ENCODE results near the gene ZBTB46. TPM values are rescaled to one million over a fixed set of nuclear protein-coding genes. Genes with fewer than 3 reads are reported as not detected.
"Not testable (repeated sequence)": the region's sequence is repeated elsewhere in the genome, so short reads cannot be mapped to it uniquely, and the experiment has no call there.

Gene ZBTB46
- total RNA-seq, 1 donor from 2014 or later, result 52.2 TPM

DNA sequence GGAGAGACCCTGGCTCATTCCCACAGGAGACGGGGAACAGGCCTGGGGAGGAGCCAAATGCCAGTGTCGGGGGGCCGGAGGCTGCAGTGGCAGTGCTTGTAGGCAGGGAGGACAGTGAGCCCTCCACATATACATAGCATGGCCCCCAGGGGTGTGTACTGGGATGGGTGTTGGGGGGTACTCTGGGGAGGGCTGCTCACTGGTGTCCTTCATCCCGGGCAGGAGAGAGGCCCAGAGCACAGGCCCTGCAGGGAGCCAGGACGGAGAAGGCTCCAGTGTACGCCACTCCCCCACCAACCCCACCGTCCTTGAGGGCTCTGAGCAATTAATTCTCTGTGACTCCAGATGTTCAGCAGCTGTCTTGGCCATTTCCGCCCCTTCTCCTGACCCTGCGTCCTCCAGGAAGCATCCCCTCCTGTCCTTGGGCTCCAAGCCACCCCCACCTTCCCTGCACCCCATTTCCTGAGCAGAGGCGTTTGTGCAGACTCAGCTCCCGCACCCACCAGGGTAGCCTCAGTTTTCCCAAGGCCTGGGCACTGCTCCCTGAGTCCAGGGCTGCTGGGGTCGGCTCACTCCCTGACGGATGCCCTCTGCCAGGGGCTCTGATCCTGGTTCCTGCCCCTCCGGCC lies 26.8 kb upstream of the ZBTB46 start:
- Histone ChIP-seq H3K4me1 (ENCODE audit: control insufficient read depth in 3 of 3, insufficient read depth in 3 of 3, low read length in 3 of 3) (peaks cover 34 to 49% (median 44%) of the 10 kb centered on the region in 3 donors), H3K36me3 (ENCODE audit: control insufficient read depth in 3 of 3, insufficient read depth in 3 of 3, low read length in 3 of 3) (peaks cover 6 to 12% (median 8%) of the 10 kb centered on the region in 3 donors), H3K4me3 (ENCODE audit: low read length in 3 of 3) (peak overlapping the region in 1 of 3 donors; percentile 23), H3K27me3 (ENCODE audit: control insufficient read depth in 3 of 3, insufficient read depth in 3 of 3, low read length in 3 of 3) (peaks cover 19 to 39% (median 20%) of the 10 kb centered on the region in 3 donors), H3K9me3 (ENCODE audit: control insufficient read depth in 3 of 3, low read length in 3 of 3) (no peaks in the 10 kb centered on the region), H3K9ac (ENCODE audit: low read depth in 1 of 3, low read length in 3 of 3) (peak overlapping the region in 1 of 3 donors; percentile 8), H3K27ac (ENCODE audit: low read depth, low read length) (peak overlapping the region; percentile 47)

DNA sequence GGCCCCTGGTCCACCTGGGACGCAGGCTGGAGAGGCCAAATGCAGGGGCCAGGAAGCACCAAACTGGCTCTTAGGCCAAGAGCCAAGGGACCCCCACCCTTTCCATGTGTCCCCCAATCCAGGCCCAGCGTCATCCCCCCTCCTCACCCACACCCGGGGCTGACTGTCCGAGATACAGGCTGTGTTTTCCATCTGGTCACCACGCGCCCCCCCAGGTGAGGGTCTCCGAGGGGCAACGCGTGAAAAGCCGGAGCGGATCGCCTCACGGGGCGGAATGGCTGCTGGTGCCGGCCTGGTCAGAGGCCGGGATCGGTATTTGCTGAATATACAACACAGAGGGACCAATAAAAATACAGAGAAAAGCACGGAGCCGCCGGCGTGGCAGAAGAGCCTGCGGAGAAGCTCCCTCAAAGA lies 25.0 kb upstream of the ZBTB46 start:
- no peak overlapping the region for H3K4me3 ChIP-seq (ENCODE audit: low read length in 3 of 3)
- peaks cover 34 to 48% (median 44%) of the 10 kb centered on the region in 3 donors for H3K4me1 ChIP-seq (ENCODE audit: control insufficient read depth in 3 of 3, insufficient read depth in 3 of 3, low read length in 3 of 3)
- no peak overlapping the region for H3K27ac ChIP-seq (ENCODE audit: low read depth, low read length)
- H3K27me3 ChIP-seq (ENCODE audit: control insufficient read depth in 3 of 3, insufficient read depth in 3 of 3, low read length in 3 of 3), result peaks cover 19 to 39% (median 20%) of the 10 kb centered on the region in 3 donors
- peaks cover 0 to 1% (median 0%) of the 10 kb centered on the region in 3 donors for H3K36me3 ChIP-seq (ENCODE audit: control insufficient read depth in 3 of 3, insufficient read depth in 3 of 3, low read length in 3 of 3)
- peak overlapping the region in 1 of 3 donors; percentile 33 for H3K9ac ChIP-seq (ENCODE audit: low read depth in 1 of 3, low read length in 3 of 3)
- H3K9me3 ChIP-seq (ENCODE audit: control insufficient read depth in 3 of 3, low read length in 3 of 3), result no peaks in the 10 kb centered on the region

- Histone ChIP-seq H3K36me3 (ENCODE audit: control insufficient read depth in 3 of 3, insufficient read depth in 3 of 3, low read length in 3 of 3) (no peaks in the 10 kb centered on the region), H3K4me3 (ENCODE audit: low read length in 3 of 3) (peak overlapping the region in 1 of 3 donors; percentile 35), H3K4me1 (ENCODE audit: control insufficient read depth in 3 of 3, insufficient read depth in 3 of 3, low read length in 3 of 3) (peaks cover 34 to 48% (median 44%) of the 10 kb centered on the region in 3 donors), H3K9ac (ENCODE audit: low read depth in 1 of 3, low read length in 3 of 3) (peak overlapping the region in 2 of 3 donors; percentile 4 to 57), H3K9me3 (ENCODE audit: control insufficient read depth in 3 of 3, low read length in 3 of 3) (no peaks in the 10 kb centered on the region), H3K27me3 (ENCODE audit: control insufficient read depth in 3 of 3, insufficient read depth in 3 of 3, low read length in 3 of 3) (peaks cover 19 to 39% (median 20%) of the 10 kb centered on the region in 3 donors), H3K27ac (ENCODE audit: low read depth, low read length) (no peak overlapping the region)
Measured at GRCh38 chr20:63855363-63856097, 24.5 kb upstream of the ZBTB46 start.

GRCh38 chr20:63854766-63855362 lies 23.8 kb upstream of the ZBTB46 start:
- peaks cover 34 to 48% (median 44%) of the 10 kb centered on the region in 3 donors for H3K4me1 ChIP-seq (ENCODE audit: control insufficient read depth in 3 of 3, insufficient read depth in 3 of 3, low read length in 3 of 3)
- peaks cover 19 to 39% (median 20%) of the 10 kb centered on the region in 3 donors for H3K27me3 ChIP-seq (ENCODE audit: control insufficient read depth in 3 of 3, insufficient read depth in 3 of 3, low read length in 3 of 3)
- H3K4me3 ChIP-seq (ENCODE audit: low read length in 3 of 3), result peak overlapping the region in 2 of 3 donors; percentile 5 to 35
- peak overlapping the region; percentile 4 to 64 (median 23) for H3K9ac ChIP-seq (ENCODE audit: low read depth in 1 of 3, low read length in 3 of 3)
- no peaks in the 10 kb centered on the region for H3K9me3 ChIP-seq (ENCODE audit: control insufficient read depth in 3 of 3, low read length in 3 of 3)
- peak overlapping the region; percentile 58 for H3K27ac ChIP-seq (ENCODE audit: low read depth, low read length)
- no peaks in the 10 kb centered on the region for H3K36me3 ChIP-seq (ENCODE audit: control insufficient read depth in 3 of 3, insufficient read depth in 3 of 3, low read length in 3 of 3)

DNA sequence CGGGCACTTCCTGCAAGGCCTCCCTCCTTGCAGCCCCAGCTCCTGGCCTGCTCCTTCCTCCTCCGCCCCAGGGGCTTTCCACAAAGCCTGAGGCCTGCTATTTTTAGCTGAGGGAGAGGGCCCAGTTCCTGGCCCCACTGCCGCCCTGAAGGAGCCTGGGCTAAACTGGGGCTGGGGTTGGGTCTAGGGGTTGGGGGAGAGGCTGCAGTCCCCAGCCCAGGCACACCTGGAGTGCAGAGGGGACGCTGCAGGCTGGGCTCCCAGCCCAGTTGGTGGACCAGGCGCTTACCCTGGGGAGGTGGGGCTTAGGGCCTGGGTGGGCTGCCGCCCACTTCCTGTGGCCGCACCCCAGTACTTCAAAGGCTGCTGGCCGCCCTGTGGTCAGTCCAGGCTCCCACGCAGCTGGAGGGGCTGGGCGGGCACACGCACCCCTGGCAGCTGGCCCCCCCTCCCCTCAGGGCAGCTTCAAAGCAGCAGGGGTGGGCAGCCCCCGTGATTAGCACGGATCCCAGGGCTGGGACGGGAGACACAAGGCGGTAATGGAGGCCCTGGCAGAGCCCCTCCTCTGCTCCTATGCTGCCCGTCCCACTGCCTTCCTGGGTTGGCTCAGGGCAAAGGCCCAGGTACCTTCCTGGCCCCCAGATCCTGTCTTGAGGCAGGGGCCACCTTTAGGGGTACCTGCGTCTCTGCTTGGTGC lies 23.2 kb upstream of the ZBTB46 start:
- no peaks in the 10 kb centered on the region for H3K9me3 ChIP-seq (ENCODE audit: control insufficient read depth in 3 of 3, low read length in 3 of 3)
- H3K4me3 ChIP-seq (ENCODE audit: low read length in 3 of 3), result peak overlapping the region in 2 of 3 donors; percentile 5 to 22
- H3K9ac ChIP-seq (ENCODE audit: low read depth in 1 of 3, low read length in 3 of 3), result peak overlapping the region in 2 of 3 donors; percentile 23 to 64
- peaks cover 30 to 45% (median 40%) of the 10 kb centered on the region in 3 donors for H3K4me1 ChIP-seq (ENCODE audit: control insufficient read depth in 3 of 3, insufficient read depth in 3 of 3, low read length in 3 of 3)
- no peaks in the 10 kb centered on the region for H3K36me3 ChIP-seq (ENCODE audit: control insufficient read depth in 3 of 3, insufficient read depth in 3 of 3, low read length in 3 of 3)
- H3K27ac ChIP-seq (ENCODE audit: low read depth, low read length), result peak overlapping the region; percentile 58
- peaks cover 19 to 39% (median 20%) of the 10 kb centered on the region in 3 donors for H3K27me3 ChIP-seq (ENCODE audit: control insufficient read depth in 3 of 3, insufficient read depth in 3 of 3, low read length in 3 of 3)

GRCh38 chr20:63853733-63854068 lies 22.6 kb upstream of the ZBTB46 start:
- peak overlapping the region in 1 of 3 donors; percentile 22 for H3K4me3 ChIP-seq (ENCODE audit: low read length in 3 of 3)
- H3K4me1 ChIP-seq (ENCODE audit: control insufficient read depth in 3 of 3, insufficient read depth in 3 of 3, low read length in 3 of 3), result peaks cover 27 to 42% (median 35%) of the 10 kb centered on the region in 3 donors
- H3K27ac ChIP-seq (ENCODE audit: low read depth, low read length), result peak overlapping the region; percentile 58

GRCh38 chr20:63851548-63851943 lies 20.5 kb upstream of the ZBTB46 start:
- H3K9ac ChIP-seq (ENCODE audit: low read depth in 1 of 3, low read length in 3 of 3); H3K9me3 ChIP-seq (ENCODE audit: control insufficient read depth in 3 of 3, low read length in 3 of 3); H3K36me3 ChIP-seq (ENCODE audit: control insufficient read depth in 3 of 3, insufficient read depth in 3 of 3, low read length in 3 of 3); H3K4me3 ChIP-seq (ENCODE audit: low read length in 3 of 3); H3K27ac ChIP-seq (ENCODE audit: low read depth, low read length): not testable (repeated sequence)
- peaks cover 13 to 28% (median 17%) of the 10 kb centered on the region in 3 donors for H3K27me3 ChIP-seq (ENCODE audit: control insufficient read depth in 3 of 3, insufficient read depth in 3 of 3, low read length in 3 of 3)
- H3K4me1 ChIP-seq (ENCODE audit: control insufficient read depth in 3 of 3, insufficient read depth in 3 of 3, low read length in 3 of 3), result peaks cover 23 to 49% (median 39%) of the 10 kb centered on the region in 3 donors

More at GRCh38 chr20:63853733-63854068, 22.6 kb upstream of the ZBTB46 start:
- not testable (repeated sequence) for H3K36me3 ChIP-seq (ENCODE audit: control insufficient read depth in 3 of 3, insufficient read depth in 3 of 3, low read length in 3 of 3); H3K9me3 ChIP-seq (ENCODE audit: control insufficient read depth in 3 of 3, low read length in 3 of 3)
- H3K27me3 ChIP-seq (ENCODE audit: control insufficient read depth in 3 of 3, insufficient read depth in 3 of 3, low read length in 3 of 3), result peaks cover 19 to 39% (median 20%) of the 10 kb centered on the region in 3 donors
- peak overlapping the region in 1 of 3 donors; percentile 33 for H3K9ac ChIP-seq (ENCODE audit: low read depth in 1 of 3, low read length in 3 of 3)

- no peaks in the 10 kb centered on the region for H3K9me3 ChIP-seq (ENCODE audit: control insufficient read depth in 3 of 3, low read length in 3 of 3)
- no peak overlapping the region for H3K4me3 ChIP-seq (ENCODE audit: low read length in 3 of 3)
- H3K4me1 ChIP-seq (ENCODE audit: control insufficient read depth in 3 of 3, insufficient read depth in 3 of 3, low read length in 3 of 3), result peaks cover 28 to 52% (median 45%) of the 10 kb centered on the region in 3 donors
- H3K27me3 ChIP-seq (ENCODE audit: control insufficient read depth in 3 of 3, insufficient read depth in 3 of 3, low read length in 3 of 3), result peaks cover 7 to 24% (median 13%) of the 10 kb centered on the region in 3 donors
- no peaks in the 10 kb centered on the region for H3K36me3 ChIP-seq (ENCODE audit: control insufficient read depth in 3 of 3, insufficient read depth in 3 of 3, low read length in 3 of 3)
- H3K9ac ChIP-seq (ENCODE audit: low read depth in 1 of 3, low read length in 3 of 3), result no peak overlapping the region
- H3K27ac ChIP-seq (ENCODE audit: low read depth, low read length), result no peak overlapping the region
Measured at GRCh38 chr20:63850689-63851547, 19.9 kb upstream of the ZBTB46 start.
